IMR-90 (cell line): Measurements from ENCODE around the gene ENDOG. TPM values are rescaled to one million over a fixed set of nuclear protein-coding genes. Genes with fewer than 3 reads are reported as not detected.
A peak's percentile ranks its signal among the peaks of the same experiment; 100 is the strongest.

Experiments
- ATAC-seq: fragments of 200-7000 bp; cut with Tn5 transposase; 2 replicates; pipeline ENCODE4 v1.9.1; 2020; ENCODE audit warnings: low read depth, mild to moderate bottlenecking, moderate library complexity
- BruUV-seq: library from RNA; stranded (reverse); fragments of 400-500 nt; replicated peaks from 2 replicates; lab custom pipeline; 2021; lab: Mats Ljungman, UMichigan
- CTCF ChIA-PET: fragments of 300-600 bp; formaldehyde crosslinking; extraction: SDS; loops from one replicate; lab custom pipeline; 2021; ENCODE audit warnings: antibody characterized with exemption; lab: Yijun Ruan, JAX
- POLR2A ChIA-PET: fragments of 300-600 bp; sonication (Branson Sonifier 250); formaldehyde crosslinking; loops from one replicate; lab custom pipeline; 2022; ENCODE audit warnings: antibody characterized with exemption; ENCODE audit not compliant: unreplicated experiment; lab: Charles Lee
- DNase-seq: peaks from one replicate; pipeline ENCODE4 v3.0.0; 2013
- H2AFZ ChIP-seq: replicated peaks from 2 replicates; pipeline ENCODE3; 2013; ENCODE audit warnings: low read length, mild to moderate bottlenecking; ENCODE audit not compliant: poor library complexity
- H2AK5ac ChIP-seq: 2 replicates; pipeline ENCODE4 v1.6.1; 2013; ENCODE audit warnings: low read depth, low read length, inconsistent platforms
- H2AK9ac ChIP-seq: replicated peaks from 2 replicates; pipeline ENCODE3; 2013; ENCODE audit warnings: mild to moderate bottlenecking, low read depth, low read length, moderate library complexity; ENCODE audit not compliant: poor library complexity
- H2BK120ac ChIP-seq: 2 replicates; pipeline ENCODE4 v1.6.1; 2013; ENCODE audit warnings: low read depth, low read length, inconsistent platforms
- H2BK15ac ChIP-seq: 3 replicates; pipeline ENCODE4 v1.6.1; 2013; ENCODE audit warnings: low read depth, low read length, inconsistent platforms
- H2BK20ac ChIP-seq: 2 replicates; pipeline ENCODE4 v1.6.1; 2013; ENCODE audit warnings: low read depth, mild to moderate bottlenecking, inconsistent platforms, low read length, moderate library complexity
- H2BK5ac ChIP-seq: 2 replicates; pipeline ENCODE4 v1.6.1; 2013; ENCODE audit warnings: mild to moderate bottlenecking, low read depth, low read length, inconsistent platforms; ENCODE audit not compliant: poor library complexity, severe bottlenecking
- H3K14ac ChIP-seq: replicated peaks from 2 replicates; pipeline ENCODE4 v1.6.1; 2013; ENCODE audit warnings: low read depth, low read length, inconsistent platforms
- H3K18ac ChIP-seq: 2 replicates; pipeline ENCODE4 v1.6.1; 2013; ENCODE audit warnings: low read depth, low read length, control low read depth
- H3K23ac ChIP-seq: 2 replicates; pipeline ENCODE4 v1.6.1; 2013; ENCODE audit warnings: low read depth, low read length, inconsistent platforms
- H3K27ac ChIP-seq: 2 replicates; pipeline ENCODE4 v1.5.1; 2013; ENCODE audit warnings: mild to moderate bottlenecking, control low read depth, low read length; ENCODE audit not compliant: insufficient read depth
- H3K27me3 ChIP-seq: 2 replicates; pipeline ENCODE4 v1.6.1; 2013; ENCODE audit warnings: low read length; ENCODE audit not compliant: control insufficient read depth, insufficient read depth
- H3K36me3 ChIP-seq: 2 replicates; pipeline ENCODE4 v1.6.1; 2013; ENCODE audit warnings: low read length, mixed read lengths; ENCODE audit not compliant: control insufficient read depth, insufficient read depth
- H3K4ac ChIP-seq: 2 replicates; pipeline ENCODE4 v1.6.1; 2013; ENCODE audit warnings: low read depth, low read length, inconsistent platforms
- H3K4me1 ChIP-seq: 2 replicates; pipeline ENCODE4 v1.6.1; 2013; ENCODE audit warnings: low read length, mixed read lengths; ENCODE audit not compliant: control insufficient read depth, insufficient read depth
- H3K4me2 ChIP-seq: 2 replicates; pipeline ENCODE4 v1.6.1; 2013; ENCODE audit warnings: low read depth, mild to moderate bottlenecking, control low read depth, low read length, moderate library complexity
- H3K4me3 ChIP-seq: 2 replicates; pipeline ENCODE4 v1.5.1; 2013; ENCODE audit warnings: low read depth, mild to moderate bottlenecking, control low read depth, low read length, moderate library complexity; ENCODE audit not compliant: insufficient read depth
- H3K56ac ChIP-seq: 2 replicates; pipeline ENCODE4 v1.6.1; 2013; ENCODE audit warnings: low read length, inconsistent platforms; ENCODE audit not compliant: insufficient read depth; ENCODE audit errors: extremely low read depth
- H3K79me1 ChIP-seq, 2 experiments: 2 replicates each; pipeline ENCODE4 v1.6.1; 2013; ENCODE audit warnings: low read length in 2 of 2, inconsistent platforms in 1 of 2, low read depth in 1 of 2
- H3K9ac ChIP-seq: 2 replicates; pipeline ENCODE4 v1.6.1; 2013; ENCODE audit warnings: low read depth, low read length, control low read depth
- H3K9me1 ChIP-seq: 2 replicates; pipeline ENCODE4 v1.6.1; 2013; ENCODE audit warnings: low read length, inconsistent platforms; ENCODE audit not compliant: insufficient read depth
- H3K9me3 ChIP-seq: 2 replicates; pipeline ENCODE4 v1.6.1; 2013; ENCODE audit warnings: low read length; ENCODE audit not compliant: control insufficient read depth, insufficient read depth
- H4K20me1 ChIP-seq: 2 replicates; pipeline ENCODE4 v1.6.1; 2013; ENCODE audit warnings: low read length, inconsistent platforms; ENCODE audit not compliant: insufficient read depth
- H4K5ac ChIP-seq: 2 replicates; pipeline ENCODE4 v1.6.1; 2013; ENCODE audit warnings: mild to moderate bottlenecking, low read depth, low read length, control low read depth
- H4K8ac ChIP-seq, 2 experiments: 2 replicates each; pipeline ENCODE4 v1.6.1; 2013; ENCODE audit warnings: low read depth in 2 of 2, low read length in 2 of 2, control low read depth in 1 of 2, inconsistent platforms in 1 of 2
- H4K91ac ChIP-seq: 2 replicates; pipeline ENCODE4 v1.6.1; 2013; ENCODE audit warnings: low read depth, low read length, inconsistent platforms; ENCODE audit not compliant: insufficient read depth
- CEBPB ChIP-seq: IDR thresholded peaks from 2 replicates; pipeline ENCODE4 v1.6.1; 2012; ENCODE audit warnings: low read depth, low read length, improper control_type of control experiment
- ELK1 ChIP-seq: fragments of 150-350 bp; IDR thresholded peaks from 2 replicates; pipeline ENCODE4 v1.6.1; 2016; ENCODE audit warnings: low read depth, mild to moderate bottlenecking, low read length, moderate library complexity, borderline replicate concordance
- RCOR1 ChIP-seq: IDR thresholded peaks from 2 replicates; pipeline ENCODE4 v1.6.1; 2012; ENCODE audit warnings: mild to moderate bottlenecking, low read length, improper control_type of control experiment; ENCODE audit not compliant: insufficient replicate concordance
- RFX5 ChIP-seq: IDR thresholded peaks from 2 replicates; pipeline ENCODE4 v1.8.0; 2012; ENCODE audit warnings: low read depth, mild to moderate bottlenecking, low read length, moderate library complexity
- WGBS, 2 experiments: methylation state at CpG; one replicate each; pipeline versions ENCODE4 v1.1.5 to v1.1.7; 2013; ENCODE audit warnings: missing lambda C conversion rate in 2 of 2; ENCODE audit not compliant: insufficient read length in 1 of 2; ENCODE audit errors: extremely low coverage in 2 of 2; 5-methylcytosine and 5-hydroxymethylcytosine counted together
- dilution Hi-C: fragments of 300-500 bp; cut with HindIII; formaldehyde crosslinking; loops from one replicate; pipeline ENCODE4 v1.14.3; 2018; ENCODE audit warnings: low sequenced_read_pairs; ENCODE audit not compliant: unreplicated experiment
- in situ Hi-C: fragments of 300-500 bp; cut with MboI; formaldehyde crosslinking; loops from 3 replicates; pipeline ENCODE4 v1.14.3; 2019; ENCODE audit warnings: low sequenced_read_pairs, inconsistent platforms, mixed read lengths
- intact Hi-C: fragments of 100-400 bp; cut with micrococcal nuclease; formaldehyde crosslinking; loops from 2 replicates; pipeline ENCODE4 v1.10.0; 2022
- polyA plus RNA-seq, 3 experiments: library from polyadenylated mRNA; depleted of rRNA; stranded (reverse); fragments of >200 nt; gene quantifications; 2 replicates each; pipeline ENCODE4 v1.2.3, GENCODE V29; 2012; ENCODE audit warnings: low replicate concordance in 1 of 3
- total RNA-seq: library from RNA; depleted of rRNA; stranded (reverse); fragments of >200 nt; gene quantifications from 2 replicates; pipeline ENCODE4 v1.2.3, GENCODE V29; 2012

Gene ENDOG
- total and polyA plus RNA-seq, 2 of the 4 experiments (the other 2 are of a cell fraction): 9.9 to 16.2 TPM

GRCh38 chr9:128818839-128819715 lies 777 bp downstream of the ENDOG start:
- Histone ChIP-seq H3K27ac (peak overlapping the region; percentile 8; the same call in 1 of the 2 replicates), H2BK20ac (no peak overlapping the region), H2BK120ac (no peak overlapping the region), H2AK9ac (peak overlapping the region; percentile 80), H2BK15ac (no peak overlapping the region), H4K8ac (peak overlapping the region in 1 of 2 experiments; percentile 46; a peak in 1 of 4 replicates), H3K18ac (no peak overlapping the region), H3K14ac (0 out of 2 replicates have a peak overlapping the region, but pooled peaks have one; percentile 59), H3K9me1 (peaks cover 9% of the 10 kb centered on the region; the same call in 1 of the 2 replicates), H2BK5ac (no peak overlapping the region), H3K9ac (peak overlapping the region; percentile 46), H2AFZ (peak overlapping the region; percentile 94), H3K79me1 (peaks cover 0 to 15% of the 10 kb centered on the region in 2 experiments; a peak in 3 of 4 replicates), H4K91ac (no peak overlapping the region), H3K4me1 (peaks cover 4% of the 10 kb centered on the region; the same call in 1 of the 2 replicates), H3K36me3 (peaks cover 20% of the 10 kb centered on the region), H3K56ac (no peak overlapping the region), H4K20me1 (peaks cover 14% of the 10 kb centered on the region), H3K4ac (0 out of 2 replicates have a peak overlapping the region, but pooled peaks have one; percentile 47), H2AK5ac (peak overlapping the region; percentile 83), H3K27me3 (no peaks in the 10 kb centered on the region), H4K5ac (no peak overlapping the region), H3K23ac (peak overlapping the region; percentile 70), H3K4me3 (peak overlapping the region; percentile 59), H3K9me3 (no peaks in the 10 kb centered on the region), H3K4me2 (peak overlapping the region; percentile 93)
- TF ChIP-seq RCOR1 (no peak), ELK1 (no peak), CEBPB (no peak), RFX5 (no peak)
- dilution Hi-C loops: no loop called here
- ATAC-seq (peak; percentile 43), DNase-seq (no peak)
- no TSS peak for BruUV-seq
- in situ Hi-C loops: no loop called here
- WGBS, 2 experiments: 5% methylated on average over 67 of the region's 90 CpGs; no CpG with 5 or more reads in 1 of the 2 experiments
- POLR2A ChIA-PET: no interaction called here
- CTCF ChIA-PET: interaction anchor here (1.1 to 2.1 kb wide), 9 partner anchors 8 to 169 kb away, joined by 3 to 11 read pairs (median 5); partner anchors contain the start of gene SPOUT1
- intact Hi-C loops: no loop called here
